Hematopoietic multipotent progenitor cell treated with erythropoietin and hydrocortisone succinate and interleukin-3 and kit ligand, for 8 days (in vitro differentiated cells): ENCODE measurements around the gene FNDC3B.
A peak's percentile ranks its signal among the peaks of the same experiment; 100 is the strongest.

Experiments used
- DNase-seq: peaks from one replicate; pipeline ENCODE4 v3.0.0-alpha.2; 2015

The FNDC3B gene

GRCh38 chr3:172321035-172321434 is 281.7 kb downstream of the FNDC3B start:
- DNase-seq = no peak

- no peak for DNase-seq
Measured at GRCh38 chr3:172323894-172324610, 284.7 kb downstream of the FNDC3B start.

GRCh38 chr3:172324611-172325203 is 285.3 kb downstream of the FNDC3B start:
- no peak for DNase-seq

DNA sequence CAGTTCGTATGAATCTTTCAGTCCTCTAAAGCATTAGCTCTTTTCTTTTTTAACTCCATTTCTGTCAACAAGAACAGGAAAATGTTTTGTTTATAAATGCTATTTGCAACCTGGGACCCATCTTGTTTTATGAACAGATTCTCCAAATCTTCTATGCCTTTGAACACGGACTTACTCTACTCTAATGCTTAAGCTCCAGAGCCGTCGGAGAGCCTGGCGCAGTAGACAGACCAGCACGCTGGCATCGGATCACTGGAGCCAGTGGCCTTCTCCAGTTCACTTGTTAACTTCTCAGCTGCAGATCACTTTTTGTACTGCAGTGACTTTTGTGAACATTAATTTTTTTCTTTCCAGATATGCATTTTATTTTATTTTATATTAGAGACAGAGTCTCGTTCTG is 286.1 kb downstream of the FNDC3B start:
- no peak for DNase-seq

- DNase-seq = no peak
Measured at GRCh38 chr3:172326993-172327392, 287.6 kb downstream of the FNDC3B start.

GRCh38 chr3:172328282-172328681 is 288.9 kb downstream of the FNDC3B start:
- DNase-seq = no peak

GRCh38 chr3:172329070-172329469 is 289.7 kb downstream of the FNDC3B start:
- DNase-seq = no peak

DNA sequence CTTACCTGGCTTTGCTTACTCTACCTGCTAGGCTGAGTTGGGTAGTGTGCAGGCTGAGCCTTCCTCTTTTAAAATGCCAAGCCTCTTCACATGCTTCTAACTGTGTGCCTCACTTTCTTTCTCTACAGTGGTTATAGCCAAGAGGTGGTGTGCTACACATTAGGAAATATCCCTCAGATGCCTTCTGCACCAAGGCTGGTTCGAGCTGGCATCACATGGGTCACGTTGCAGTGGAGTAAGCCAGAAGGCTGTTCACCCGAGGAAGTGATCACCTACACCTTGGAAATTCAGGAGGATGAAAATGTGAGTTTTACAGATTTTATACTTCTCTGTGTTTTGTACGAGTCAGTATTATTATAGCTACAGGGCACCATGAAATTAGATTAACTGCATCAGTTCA is 291.0 kb downstream of the FNDC3B start:
- no peak for DNase-seq

DNA sequence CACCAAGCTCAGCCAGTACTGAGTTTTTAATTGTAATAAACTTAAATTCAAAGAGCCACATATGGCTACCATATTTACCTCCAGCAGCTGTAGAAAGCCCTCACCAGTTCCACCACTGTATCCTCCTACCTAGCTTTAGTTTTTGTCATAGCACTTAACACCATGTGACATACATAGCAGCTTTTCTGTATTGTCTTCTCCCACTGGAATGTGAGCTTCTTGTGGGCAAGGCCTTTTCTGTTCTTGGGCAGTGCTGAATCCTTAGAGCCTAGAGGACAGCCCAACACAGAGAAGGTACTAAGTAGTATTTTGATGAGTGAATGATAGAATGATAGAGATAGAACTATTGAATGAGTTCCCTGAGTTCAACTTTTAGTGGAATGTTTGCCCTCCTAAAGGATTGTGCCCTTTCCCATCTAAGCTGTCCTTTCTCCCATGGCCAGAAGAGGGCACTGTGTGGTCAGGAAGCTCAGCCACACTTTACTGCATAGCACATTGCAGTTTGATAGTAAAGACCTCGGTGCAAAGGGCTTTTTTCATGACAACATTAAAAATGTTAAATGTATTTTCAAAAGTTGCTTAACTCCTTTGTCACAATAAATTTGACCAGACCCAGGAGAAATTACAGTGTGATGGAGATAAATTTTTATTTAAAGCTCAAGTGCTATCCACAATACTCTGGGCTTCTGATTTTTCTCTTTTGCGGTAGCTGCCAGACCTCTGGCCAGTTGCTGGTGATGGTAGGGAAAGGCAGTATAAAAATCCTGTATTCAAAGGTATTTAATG is 293.1 kb downstream of the FNDC3B start:
- DNase-seq = peak; percentile 64

DNA sequence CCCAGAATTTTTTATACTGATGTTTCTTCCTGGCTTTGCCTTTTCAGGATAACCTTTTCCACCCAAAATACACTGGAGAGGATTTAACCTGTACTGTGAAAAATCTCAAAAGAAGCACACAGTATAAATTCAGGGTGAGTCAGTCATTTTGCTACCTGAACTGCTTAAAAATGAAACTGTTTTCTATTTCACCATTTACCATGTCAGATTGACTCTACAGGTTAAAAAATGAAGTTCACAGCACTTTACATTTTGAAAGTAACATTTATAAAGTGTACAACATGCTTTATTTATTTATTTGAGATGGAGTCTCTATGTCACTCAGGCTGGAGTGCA is 293.6 kb downstream of the FNDC3B start:
- DNase-seq = no peak

GRCh38 chr3:172333692-172334457 is 294.5 kb downstream of the FNDC3B start:
- DNase-seq = no peak

- no peak for DNase-seq
Measured at GRCh38 chr3:172334671-172335207, 295.4 kb downstream of the FNDC3B start.

- no peak for DNase-seq
Measured at GRCh38 chr3:172339892-172340291, 300.5 kb downstream of the FNDC3B start.

DNA sequence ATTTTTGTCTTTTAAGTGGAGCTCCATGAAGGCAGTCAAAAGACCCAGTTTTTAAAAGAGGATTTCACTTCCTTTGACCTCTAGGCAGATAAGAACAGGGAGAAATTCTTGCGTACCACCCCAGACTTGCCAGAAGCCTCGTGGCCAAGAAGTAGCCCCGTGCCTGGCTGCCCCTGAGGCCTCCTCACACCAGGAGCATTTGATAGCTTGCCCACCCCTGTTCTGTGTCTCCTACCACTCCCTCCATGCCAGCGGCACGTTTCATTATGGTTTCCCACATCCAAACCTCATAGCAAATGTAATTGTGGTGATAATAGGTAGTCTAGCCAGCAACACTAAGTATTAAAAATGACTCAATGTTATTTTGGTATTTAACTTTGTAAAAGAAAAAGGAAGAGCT is 301.2 kb downstream of the FNDC3B start:
- DNase-seq = no peak

DNA sequence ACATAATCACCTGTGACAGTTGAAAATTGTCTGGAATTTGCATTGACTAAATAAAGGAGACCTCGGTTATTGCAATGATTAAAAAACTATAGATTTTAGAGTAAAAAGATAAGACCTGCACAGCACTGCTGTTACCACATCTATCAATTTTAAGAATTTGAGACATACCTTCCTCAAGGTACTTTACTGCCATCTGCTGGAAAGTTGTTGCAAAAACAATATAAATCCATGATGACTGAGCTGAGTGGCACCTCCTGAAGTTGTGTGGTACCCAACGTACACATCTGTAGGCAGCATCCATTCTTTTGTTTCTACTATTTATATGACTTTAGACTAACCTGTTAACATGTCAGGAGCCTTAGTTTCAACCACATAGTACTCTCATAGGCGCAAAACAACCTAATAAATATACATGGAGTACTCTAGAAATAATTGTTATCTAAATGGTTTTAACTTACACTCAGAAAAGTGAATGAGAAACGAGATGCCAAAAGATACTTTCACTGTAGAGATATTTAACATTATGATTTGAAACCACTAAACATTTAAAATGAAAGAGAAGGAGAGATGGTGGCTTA is 302.2 kb downstream of the FNDC3B start:
- DNase-seq = peak; percentile 79

DNA sequence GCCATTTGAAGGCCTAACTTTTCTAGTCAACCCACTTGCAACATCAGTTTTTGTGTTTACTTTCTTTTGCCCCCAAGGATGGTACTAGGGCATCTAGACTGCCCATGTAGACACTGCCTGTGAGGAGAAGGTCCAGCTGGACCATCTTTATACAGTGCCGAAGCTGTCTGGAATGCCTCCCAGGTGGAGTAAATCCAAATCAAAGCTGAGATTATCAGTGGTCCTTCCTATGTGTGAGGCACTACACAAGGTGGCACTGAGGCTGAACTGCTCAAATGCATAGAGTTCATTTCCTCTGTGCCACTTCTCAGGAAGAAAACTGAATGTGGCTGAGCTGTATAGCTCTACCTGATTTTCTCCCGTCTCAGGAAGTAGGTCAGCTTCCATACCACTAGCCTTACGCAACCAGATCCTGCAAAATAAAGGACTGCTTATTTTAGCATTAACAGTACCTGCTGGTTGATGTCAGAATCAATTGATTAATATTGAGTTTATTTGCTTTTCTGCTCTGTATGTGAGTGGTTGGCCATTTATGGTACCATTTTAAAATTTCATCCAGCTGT is 302.8 kb downstream of the FNDC3B start:
- DNase-seq = no peak

- DNase-seq = no peak
Measured at GRCh38 chr3:172343117-172343516, 303.7 kb downstream of the FNDC3B start.

- no peak for DNase-seq
Measured at GRCh38 chr3:172343979-172344378, 304.6 kb downstream of the FNDC3B start.

DNA sequence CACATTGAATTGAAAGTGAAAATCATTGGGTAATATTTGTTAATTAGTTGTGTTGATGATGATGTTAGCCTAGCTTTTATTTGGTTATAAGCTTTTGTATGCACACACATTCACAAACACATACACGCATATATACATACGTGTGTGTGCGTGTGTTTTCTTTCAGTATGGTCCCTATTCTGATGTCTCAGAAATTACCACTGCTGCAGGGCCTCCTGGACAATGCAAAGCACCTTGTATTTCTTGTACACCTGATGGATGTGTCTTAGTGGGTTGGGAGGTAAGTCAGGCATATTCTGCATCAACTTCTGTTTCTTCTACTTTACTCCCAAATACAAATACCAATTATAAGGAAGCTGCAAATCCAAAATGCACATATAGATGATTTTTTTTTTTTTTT is 306.8 kb downstream of the FNDC3B start:
- DNase-seq = no peak

GRCh38 chr3:172347895-172348679 is 308.7 kb downstream of the FNDC3B start:
- DNase-seq = no peak

DNA sequence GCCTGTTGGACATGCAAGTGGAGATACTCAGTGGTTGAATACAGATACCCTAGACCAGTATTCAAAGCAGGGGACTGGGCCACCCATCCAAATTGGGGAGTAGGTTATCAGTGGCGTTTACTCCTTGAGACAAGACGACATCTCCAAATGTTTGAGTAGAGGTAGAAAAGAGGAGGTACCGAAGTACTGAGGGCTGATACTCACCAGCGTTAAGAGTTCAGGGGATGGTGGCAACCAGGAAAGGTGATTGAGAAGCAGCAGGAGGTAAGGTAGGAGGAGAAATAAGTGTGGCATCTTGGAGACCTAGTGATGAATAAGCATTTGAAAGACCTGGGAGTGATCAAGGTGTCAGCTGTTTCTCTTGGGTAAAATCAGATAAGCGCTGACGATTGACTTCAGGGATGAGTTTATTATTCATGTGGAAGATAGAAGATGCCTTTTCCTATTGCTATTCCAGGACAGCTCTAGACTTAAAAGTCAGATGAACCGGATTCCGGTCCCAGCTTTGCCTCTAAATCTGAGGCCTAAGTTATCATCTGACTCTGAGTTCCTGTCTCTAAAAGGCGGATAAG is 312.6 kb downstream of the FNDC3B start:
- DNase-seq = no peak
